Cerebellar nuclear complex (tissue), 1 donor: Measurements from ENCODE around the gene PHKG1.
A peak's percentile ranks its signal among the peaks of the same experiment; 100 is the strongest.
"Not testable (repeated sequence)": the region's sequence is repeated elsewhere in the genome, so short reads cannot be mapped to it uniquely, and the experiment has no call there.

Experiments
- DNase-seq, 2 experiments: peaks; one replicate each; lab custom pipeline; 2025; lab: John Stamatoyannopoulos, UW

PHKG1 gene

GRCh38 chr7:56083150-56083785 is 9.5 kb downstream of the PHKG1 start:
- DNase-seq, result peak in 1 of 2 experiments; percentile 37

GRCh38 chr7:56081626-56082340 is 11.0 kb downstream of the PHKG1 start:
- DNase-seq, result no peak

DNA sequence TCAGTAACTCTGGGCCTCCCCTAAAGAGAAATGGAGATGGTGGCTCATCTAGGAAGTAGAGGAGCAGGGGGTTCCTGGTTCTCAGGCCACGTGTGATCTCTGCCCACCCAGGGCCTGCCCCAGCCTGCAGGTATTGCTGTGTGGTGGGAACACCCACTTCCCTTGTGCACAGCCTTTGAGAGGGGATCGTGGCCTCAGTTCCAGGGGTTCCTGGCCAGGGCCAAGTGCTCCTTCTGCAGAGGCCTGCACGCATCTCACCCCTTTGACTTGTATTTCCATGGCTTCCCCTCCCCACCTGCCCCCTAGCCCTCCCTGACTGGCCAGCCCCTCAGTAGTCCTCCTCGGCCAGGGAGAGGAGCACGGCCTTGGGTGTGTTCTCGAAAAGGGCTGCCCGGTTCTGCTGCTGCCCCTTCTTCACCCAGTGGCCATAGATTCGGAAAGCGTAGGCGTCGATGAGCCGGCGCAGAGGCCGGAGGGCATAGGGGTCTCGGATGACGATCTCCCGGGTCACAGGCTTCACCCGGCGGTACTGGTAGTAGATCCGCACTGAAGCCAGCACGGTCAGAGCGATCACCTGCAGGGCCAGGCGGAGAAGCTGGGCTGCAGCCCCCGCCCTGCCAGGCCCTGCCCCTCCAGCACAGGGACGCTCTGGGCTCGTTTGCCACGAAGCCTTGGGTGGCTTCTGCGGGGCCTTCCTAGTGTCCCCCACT is 11.9 kb downstream of the PHKG1 start:
- not testable (repeated sequence) for DNase-seq

DNA sequence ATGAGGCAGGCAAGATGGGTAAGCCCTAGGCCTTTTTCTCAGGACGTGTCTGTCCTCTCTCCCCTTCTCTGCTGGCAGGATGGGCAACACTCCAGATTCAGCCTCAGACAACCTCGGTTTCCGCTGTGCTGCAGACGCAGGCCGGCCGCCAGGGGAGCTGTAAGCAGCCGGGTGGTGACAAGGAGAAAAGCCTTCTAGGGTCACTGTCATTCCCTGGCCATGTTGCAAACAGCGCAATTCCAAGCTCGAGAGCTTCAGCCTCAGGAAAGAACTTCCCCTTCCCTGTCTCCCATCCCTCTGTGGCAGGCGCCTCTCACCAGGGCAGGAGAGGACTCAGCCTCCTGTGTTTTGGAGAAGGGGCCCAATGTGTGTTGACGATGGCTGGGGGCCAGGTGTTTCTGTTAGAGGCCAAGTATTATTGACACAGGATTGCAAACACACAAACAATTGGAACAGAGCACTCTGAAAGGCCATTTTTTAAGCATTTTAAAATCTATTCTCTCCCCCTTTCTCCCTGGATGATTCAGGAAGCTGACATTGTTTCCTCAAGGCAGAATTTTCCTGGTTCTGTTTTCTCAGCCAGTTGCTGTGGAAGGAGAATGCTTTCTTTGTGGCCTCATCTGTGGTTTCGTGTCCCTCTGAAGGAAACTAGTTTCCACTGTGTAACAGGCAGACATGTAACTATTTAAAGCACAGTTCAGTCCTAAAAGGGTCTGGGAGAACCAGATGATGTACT is 13.1 kb downstream of the PHKG1 start:
- DNase-seq, result peak; percentile 38 to 47

- no peak for DNase-seq
Measured at GRCh38 chr7:56078196-56078595, 14.6 kb downstream of the PHKG1 start.

DNA sequence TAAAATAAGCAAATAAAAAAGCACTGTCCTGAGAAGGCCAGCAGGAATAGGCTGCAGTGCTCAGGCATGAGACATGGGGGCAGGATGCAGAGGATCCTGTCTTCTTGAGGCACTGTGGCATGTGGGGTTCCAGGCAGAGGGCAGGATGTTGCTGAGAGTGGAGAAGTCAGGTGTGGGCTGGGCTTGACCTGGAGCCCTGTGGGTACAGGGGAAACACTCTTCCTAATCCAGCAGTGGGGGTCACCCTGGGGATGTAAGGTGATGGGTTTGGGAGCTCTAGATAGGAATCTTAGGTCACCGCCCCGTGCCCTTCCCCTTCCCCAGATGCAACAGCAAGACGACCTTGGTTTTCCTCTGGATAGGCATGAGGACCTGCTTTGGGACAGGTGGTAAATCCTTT is 15.1 kb downstream of the PHKG1 start:
- DNase-seq, result no peak

- DNase-seq, result peak in 1 of 2 experiments; percentile 38
Measured at GRCh38 chr7:56074371-56074791, 18.4 kb downstream of the PHKG1 start.

DNA sequence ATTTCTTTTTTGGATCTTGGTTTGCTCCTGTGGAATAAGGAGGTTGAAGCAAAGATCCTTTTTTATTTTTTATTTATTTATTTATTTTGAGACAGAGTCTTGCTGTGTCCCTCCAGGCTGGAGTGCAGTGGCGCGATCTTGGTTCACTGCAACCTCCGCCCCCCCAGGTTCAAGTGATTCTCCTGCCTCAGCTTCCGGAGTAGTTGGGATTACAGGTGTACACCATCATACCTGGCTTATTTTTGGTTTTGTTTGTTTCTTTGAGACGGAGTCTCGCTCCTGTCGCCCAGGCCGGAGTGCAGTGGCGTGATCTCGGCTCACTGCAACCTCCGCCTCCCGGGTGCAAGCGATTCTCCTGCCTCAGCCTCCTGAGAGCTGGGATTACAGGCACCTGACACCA is 26.4 kb downstream of the PHKG1 start:
- not testable (repeated sequence) for DNase-seq

GRCh38 chr7:56063882-56064625 is 28.7 kb downstream of the PHKG1 start, which contains the start of gene SUMF2:
TSS of gene SUMF2 (plus strand) at chr7:56064286. CDS start at chr7:56064312, 26 bp downstream.
- peak in 1 of 2 experiments; percentile 48 for DNase-seq

- no peak for DNase-seq
Measured at GRCh38 chr7:56063500-56063881, 29.3 kb downstream of the PHKG1 start.

- DNase-seq, result no peak
Measured at GRCh38 chr7:56062382-56062781, 30.4 kb downstream of the PHKG1 start.

GRCh38 chr7:56053993-56054392 is 38.8 kb downstream of the PHKG1 start:
- DNase-seq, result no peak

GRCh38 chr7:56053379-56053778 is 39.4 kb downstream of the PHKG1 start:
- DNase-seq, result no peak

DNA sequence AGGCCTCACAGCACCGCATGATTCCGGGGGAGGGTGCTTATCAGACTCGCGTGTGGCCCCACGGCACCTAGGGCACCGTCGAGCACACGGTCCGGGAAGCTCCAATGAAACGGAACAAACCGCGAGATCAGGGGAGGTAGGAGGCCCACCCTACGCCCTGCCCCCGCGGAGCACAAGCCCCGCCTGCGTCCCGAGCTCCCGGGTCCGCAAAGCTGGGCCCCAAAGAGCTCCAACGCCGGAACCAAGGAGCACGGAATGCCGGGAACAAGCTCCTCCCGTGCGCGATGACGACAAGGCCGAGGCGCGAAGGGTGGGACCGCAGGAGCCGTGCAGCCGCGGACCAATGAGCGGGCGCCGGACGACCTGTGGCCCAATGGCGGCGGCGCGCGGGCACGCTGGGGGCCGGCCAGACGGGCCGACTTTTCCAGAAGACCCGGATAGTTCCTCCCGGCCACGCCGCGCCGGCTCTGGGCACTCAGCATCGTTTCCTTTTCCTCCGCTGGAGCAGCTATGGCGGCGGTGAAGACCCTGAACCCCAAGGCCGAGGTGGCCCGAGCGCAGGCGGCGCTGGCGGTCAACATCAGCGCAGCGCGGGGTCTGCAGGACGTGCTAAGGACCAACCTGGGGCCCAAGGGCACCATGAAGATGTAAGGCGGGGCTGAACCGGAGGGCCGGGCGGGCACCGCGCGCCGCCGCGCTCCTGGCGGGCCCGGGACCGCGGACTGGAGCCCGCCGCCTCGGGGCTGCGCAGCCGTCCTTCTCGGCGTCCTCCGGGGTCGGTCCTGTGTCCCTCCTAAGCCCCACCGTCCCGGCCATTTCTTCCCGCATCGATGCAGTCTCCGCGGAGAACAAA is 41.2 kb downstream of the PHKG1 start, which contains the start of the genes CCT6A and PSPH:
Gene CCT6A, plus strand, starts transcription at position 427 of the 853 bp plus-strand sequence. Its CDS starts 84 bp downstream, at position 511.
Gene PSPH, minus strand, starts transcription at position 106 of the 853 bp plus-strand sequence. CDS start 30,232 bp downstream, outside the sequence.
- peak; percentile 74 to 84 for DNase-seq

DNA sequence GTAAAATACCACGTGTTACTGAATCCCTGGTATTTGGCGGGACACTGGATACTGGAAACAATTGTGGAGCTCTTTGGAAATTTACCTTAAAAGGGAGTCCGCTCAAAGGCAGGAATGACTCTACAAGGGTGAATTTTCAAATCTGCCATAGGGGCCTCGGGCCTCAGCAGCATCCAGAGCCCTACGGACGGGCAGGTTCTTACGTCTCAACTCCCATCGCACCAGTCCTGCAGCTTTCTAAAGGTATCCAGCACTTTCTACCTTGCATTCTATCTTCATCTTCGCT is 41.8 kb downstream of the PHKG1 start:
- no peak for DNase-seq

DNA sequence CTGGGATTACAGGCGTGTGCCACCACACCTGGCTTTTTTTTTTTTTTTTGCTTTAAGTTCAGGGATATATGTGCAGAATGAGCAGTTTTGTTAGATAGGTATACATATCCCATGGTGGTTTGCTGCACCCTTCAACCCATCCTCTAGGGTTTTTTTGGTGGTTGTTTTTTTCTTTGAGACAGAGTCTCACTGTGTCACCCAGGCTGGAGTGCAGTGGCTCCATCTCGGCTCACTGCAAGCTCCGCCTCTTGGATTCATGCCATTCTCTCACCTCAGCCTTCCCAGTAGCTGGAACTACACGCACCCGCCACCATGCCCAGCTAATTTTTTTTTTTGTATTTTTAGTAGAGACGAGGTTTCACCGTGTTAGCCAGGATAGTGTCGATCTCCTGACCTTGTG is 44.0 kb downstream of the PHKG1 start:
- DNase-seq, result not testable (repeated sequence)

DNA sequence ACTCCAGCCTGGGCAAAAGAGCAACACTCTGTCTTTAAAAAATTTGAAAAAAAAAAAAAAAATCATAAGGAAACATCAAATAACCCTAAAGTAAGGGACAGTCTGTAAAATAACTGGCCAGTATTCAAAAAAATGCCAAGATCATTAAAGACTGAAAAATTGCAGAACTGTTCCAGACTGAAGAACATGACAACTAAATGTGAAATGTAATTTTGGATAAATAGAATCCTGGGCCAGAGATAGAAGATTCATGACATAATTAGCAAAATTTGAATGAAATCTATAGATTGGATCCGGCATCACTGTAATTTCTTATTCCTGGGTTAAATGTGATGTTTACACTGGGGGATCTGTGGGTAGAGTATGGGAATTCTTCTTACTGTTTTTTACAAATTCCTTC is 44.5 kb downstream of the PHKG1 start:
- DNase-seq, result no peak

GRCh38 chr7:56047446-56048116 is 45.2 kb downstream of the PHKG1 start:
- DNase-seq, result not testable (repeated sequence)

DNA sequence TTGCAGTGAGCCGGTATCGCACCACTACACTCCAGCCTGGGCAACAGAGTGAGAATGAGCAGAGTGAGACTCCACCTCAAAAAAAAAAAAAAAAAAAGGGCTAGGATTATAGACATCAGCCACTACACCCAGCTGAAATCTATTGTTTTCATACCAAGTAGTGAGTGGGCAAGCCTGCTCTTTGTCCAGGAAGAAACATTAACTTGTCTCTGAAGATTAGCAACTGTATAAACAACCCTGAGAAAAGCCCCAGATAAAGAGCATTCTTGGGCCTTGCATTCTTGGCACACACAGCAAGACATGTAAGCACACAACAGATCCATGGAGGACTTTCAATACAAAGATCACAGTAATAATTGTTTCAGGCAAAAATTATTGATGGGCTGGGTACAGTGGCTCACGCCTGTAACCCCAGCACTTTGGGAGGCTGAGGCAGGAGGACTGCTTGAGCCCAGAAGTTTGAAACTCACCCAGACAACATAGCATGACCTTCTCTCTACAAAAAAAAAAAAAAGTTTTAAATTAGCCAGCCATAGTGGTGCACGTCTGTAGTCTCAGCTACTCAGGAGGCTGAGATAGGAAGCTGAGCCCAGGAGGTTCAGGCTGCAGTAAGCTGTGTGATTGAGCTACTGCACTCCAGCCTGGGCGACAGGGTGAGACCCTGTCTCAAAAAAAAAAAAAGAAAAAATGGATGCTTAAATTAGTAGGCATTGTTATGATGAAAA is 45.9 kb downstream of the PHKG1 start:
- no peak for DNase-seq
